GM13977 (cell line): ENCODE data around the gene TRDN.
"Not testable (repeated sequence)": the region's sequence is repeated elsewhere in the genome, so short reads cannot be mapped to it uniquely, and the experiment has no call there.

Source experiments
- DNase-seq: peaks from one replicate; pipeline ENCODE4 v3.0.0; 2012; ENCODE audit warnings: low spot score
- CTCF ChIP-seq: IDR thresholded peaks from 2 replicates; pipeline ENCODE4 v1.5.1; 2012; ENCODE audit warnings: mild to moderate bottlenecking, control low read depth; ENCODE audit not compliant: insufficient read depth; ENCODE audit errors: extremely low read depth, missing control alignments
- in situ Hi-C: fragments of 300-500 bp; cut with MboI; formaldehyde crosslinking; loops from one replicate; pipeline ENCODE4 v1.12.0; 2022; ENCODE audit warnings: low sequenced_read_pairs, low pct_unique_long_range_greater_than_20kb, mixed read lengths, inconsistent platforms; ENCODE audit not compliant: unreplicated experiment

TRDN gene

GRCh38 chr6:123569575-123569974, 67.2 kb downstream of the TRDN start:
- TF ChIP-seq CTCF, result no peak
- no peak for DNase-seq
- in situ Hi-C loops, result no loop called here

GRCh38 chr6:123565529-123565928, 71.2 kb downstream of the TRDN start:
- no peak for DNase-seq
- TF ChIP-seq CTCF, result no peak
- in situ Hi-C loops, result no loop called here

- in situ Hi-C loops, result no loop called here
- no peak for TF ChIP-seq CTCF
- no peak for DNase-seq
Observed at GRCh38 chr6:123564361-123564760, 72.4 kb downstream of the TRDN start.

- no peak for TF ChIP-seq CTCF
Observed at GRCh38 chr6:123562677-123563076, 74.1 kb downstream of the TRDN start.

GRCh38 chr6:123562264-123562663, 74.5 kb downstream of the TRDN start:
- TF ChIP-seq CTCF, result no peak
- in situ Hi-C loops, result no loop called here
- DNase-seq, result no peak

More at GRCh38 chr6:123562677-123563076, 74.1 kb downstream of the TRDN start:
- no peak for DNase-seq
- in situ Hi-C loops, result no loop called here

GRCh38 chr6:123559816-123560215, 76.9 kb downstream of the TRDN start:
- DNase-seq, in situ Hi-C loops: not testable (repeated sequence)

GRCh38 chr6:123557474-123557873, 79.3 kb downstream of the TRDN start:
- DNase-seq, in situ Hi-C loops: not testable (repeated sequence)
